HepG2 (cell line): ENCODE measurements around the gene SUMO4.

Experiments used
- FOXP4 ChIP-seq: sonication (generic); formaldehyde crosslinking; IDR thresholded peaks from 2 replicates; pipeline ENCODE4 v1.4.0; 2020; ENCODE audit warnings: missing genetic modification reagents
- MXI1 ChIP-seq: IDR thresholded peaks from 3 replicates; pipeline ENCODE4 v1.6.1; 2012; ENCODE audit warnings: low read depth, low read length, inconsistent platforms, borderline replicate concordance
- NKX3-1 ChIP-seq: sonication (generic); formaldehyde crosslinking; IDR thresholded peaks from 2 replicates; pipeline ENCODE4 v1.5.0; 2020; ENCODE audit warnings: missing genetic modification reagents
- POLR2A ChIP-seq, 2 experiments: IDR thresholded peaks; 2 replicates each; pipeline ENCODE4 v1.6.1; 2011; ENCODE audit warnings: low read depth in 2 of 2, low read length in 2 of 2, mild to moderate bottlenecking in 1 of 2, moderate library complexity in 1 of 2; ENCODE audit not compliant: insufficient read depth in 1 of 2
- RAD21 ChIP-seq: fragments of 450-650 bp; formaldehyde crosslinking; IDR thresholded peaks from 2 replicates; pipeline ENCODE4 v1.5.0; 2020; ENCODE audit warnings: mild to moderate bottlenecking
- RAD51 ChIP-seq: fragments of 450-650 bp; IDR thresholded peaks from 2 replicates; pipeline ENCODE4 v1.6.1; 2016; ENCODE audit warnings: borderline replicate concordance

- TF ChIP-seq RAD51 = no peak
- TF ChIP-seq MXI1 = no peak
- no peak for TF ChIP-seq POLR2A (IDR thresholded peaks at IDR 0.05; ENCODE audit: insufficient read depth in 1 of 2, low read depth in 2 of 2, low read length in 2 of 2)
- TF ChIP-seq FOXP4 = no peak
- TF ChIP-seq NKX3-1 = no peak
- TF ChIP-seq RAD21 (CRISPR knock-in tag) = no peak
These were observed 28.9 kb upstream of the SUMO4 start for GRCh38 chr6:149371154-149371553.
